Measurements from ENCODE around the gene TRIM41. TPM values are rescaled to one million over a fixed set of nuclear protein-coding genes. Genes with fewer than 3 reads are reported as not detected.

Gene TRIM41
- total and polyA plus RNA-seq, 9 of the 15 experiments (the other 6 are each of a cell fraction or from before 2014, with no cell fraction given) = 1.8 to 47.6 (median 20.9) TPM

DNA sequence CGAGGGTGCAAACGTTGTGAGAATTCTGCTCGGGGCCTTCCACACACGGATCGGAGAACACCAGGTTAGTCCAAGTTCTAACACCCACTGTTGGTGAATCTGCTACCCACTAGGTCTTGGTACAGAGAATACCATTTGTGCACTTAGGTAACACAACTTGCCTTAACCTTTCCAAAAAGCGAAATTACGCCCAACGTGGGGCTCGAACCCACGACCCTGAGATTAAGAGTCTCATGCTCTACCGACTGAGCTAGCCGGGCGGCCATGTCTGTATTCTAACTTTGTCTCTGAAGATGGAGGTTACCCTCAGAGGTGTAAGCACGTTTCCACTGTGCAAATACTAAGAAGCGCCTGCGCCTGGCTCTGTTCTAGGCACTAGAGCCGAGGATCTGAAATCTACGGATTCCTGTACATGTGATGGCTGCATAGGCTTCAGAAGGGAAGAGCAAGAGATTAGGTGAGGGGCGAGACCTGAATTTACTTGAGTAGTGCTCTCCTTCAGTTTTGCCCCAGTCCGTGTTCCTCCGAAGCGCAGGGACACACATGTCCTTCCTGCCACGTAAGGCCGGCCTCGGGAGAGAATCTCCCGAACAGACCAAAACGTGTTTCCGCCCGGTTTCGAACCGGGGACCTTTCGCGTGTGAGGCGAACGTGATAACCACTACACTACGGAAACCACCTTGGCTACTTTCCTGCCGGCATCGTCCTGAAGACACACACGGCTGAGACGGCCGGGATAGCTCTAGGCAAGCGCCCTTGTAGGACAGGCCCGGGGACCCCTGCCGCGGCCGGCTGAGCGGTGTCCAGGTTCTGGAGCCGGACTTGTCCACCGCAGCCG is 1.1 kb upstream of the TRIM41 start (continued):
- 0 out of 2 replicates have a peak, but pooled peaks have one; percentile 85 for TF ChIP-seq RBM14 (IDR thresholded peaks at IDR 0.05; ENCODE audit: borderline replicate concordance, insufficient read depth, low read depth, low read length)
- TF ChIP-seq TAF9B (IDR thresholded peaks at IDR 0.05; ENCODE audit: partially characterized antibody) = no peak
- TF ChIP-seq GATAD2A (IDR thresholded peaks at IDR 0.05) = 0 out of 2 replicates have a peak, but pooled peaks have one; percentile 3
- no peak for TF ChIP-seq ZFPM2 (CRISPR knock-in tag; IDR thresholded peaks at IDR 0.05)
- TF ChIP-seq RBM17 (IDR thresholded peaks at IDR 0.05; ENCODE audit: borderline replicate concordance, low read depth, low read length) = no peak
- TF ChIP-seq KLF6 (CRISPR knock-in tag; IDR thresholded peaks at IDR 0.05; ENCODE audit: borderline replicate concordance) = 0 out of 2 replicates have a peak, but pooled peaks have one; percentile 54
- TF ChIP-seq ZBTB7A (IDR thresholded peaks at IDR 0.05; ENCODE audit: borderline replicate concordance, control insufficient read depth, low read depth, low read length) = peak; percentile 61; the same call in 1 of the 2 replicates
- no peak for TF ChIP-seq BCL6 (CRISPR knock-in tag; IDR thresholded peaks at IDR 0.05)
- peak; percentile 88 for TF ChIP-seq BDP1 (IDR thresholded peaks at IDR 0.05; ENCODE audit: insufficient read depth, insufficient read length)
- TF ChIP-seq ZNF184 (CRISPR knock-in tag; IDR thresholded peaks at IDR 0.05) = no peak
- no peak; the same call in 1 of the 2 replicates for TF ChIP-seq ZNF239 (CRISPR knock-in tag; IDR thresholded peaks at IDR 0.05)
- 0 out of 2 replicates have a peak, but pooled peaks have one; percentile 11 for TF ChIP-seq MAFK (IDR thresholded peaks at IDR 0.05; ENCODE audit: low read length)
- TF ChIP-seq GTF2F1 (IDR thresholded peaks at IDR 0.05; ENCODE audit: low read depth, low read length) = 0 out of 2 replicates have a peak, but pooled peaks have one; percentile 53
- TF ChIP-seq SNRNP70 (optimal IDR thresholded peaks at IDR 0.05; ENCODE audit: low read depth, low read length) = no peak
- TF ChIP-seq PTBP1 (IDR thresholded peaks at IDR 0.05; ENCODE audit: low read depth, low read length) = 0 out of 2 replicates have a peak, but pooled peaks have one; percentile 59
- no peak; the same call in none of the 2 replicates for TF ChIP-seq ZNF766 (CRISPR knock-in tag; conservative IDR thresholded peaks at IDR 0.05)
- no peak for TF ChIP-seq SNIP1 (IDR thresholded peaks at IDR 0.05; ENCODE audit: low read depth)
- TF ChIP-seq, protein P1, sequence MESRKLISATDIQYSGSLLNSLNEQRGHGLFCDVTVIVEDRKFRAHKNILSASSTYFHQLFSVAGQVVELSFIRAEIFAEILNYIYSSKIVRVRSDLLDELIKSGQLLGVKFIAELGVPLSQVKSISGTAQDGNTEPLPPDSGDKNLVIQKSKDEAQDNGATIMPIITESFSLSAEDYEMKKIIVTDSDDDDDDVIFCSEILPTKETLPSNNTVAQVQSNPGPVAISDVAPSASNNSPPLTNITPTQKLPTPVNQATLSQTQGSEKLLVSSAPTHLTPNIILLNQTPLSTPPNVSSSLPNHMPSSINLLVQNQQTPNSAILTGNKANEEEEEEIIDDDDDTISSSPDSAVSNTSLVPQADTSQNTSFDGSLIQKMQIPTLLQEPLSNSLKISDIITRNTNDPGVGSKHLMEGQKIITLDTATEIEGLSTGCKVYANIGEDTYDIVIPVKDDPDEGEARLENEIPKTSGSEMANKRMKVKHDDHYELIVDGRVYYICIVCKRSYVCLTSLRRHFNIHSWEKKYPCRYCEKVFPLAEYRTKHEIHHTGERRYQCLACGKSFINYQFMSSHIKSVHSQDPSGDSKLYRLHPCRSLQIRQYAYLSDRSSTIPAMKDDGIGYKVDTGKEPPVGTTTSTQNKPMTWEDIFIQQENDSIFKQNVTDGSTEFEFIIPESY (CRISPR knock-in tag; IDR thresholded peaks at IDR 0.05) = peak; percentile 56
- TF ChIP-seq, protein P2, sequence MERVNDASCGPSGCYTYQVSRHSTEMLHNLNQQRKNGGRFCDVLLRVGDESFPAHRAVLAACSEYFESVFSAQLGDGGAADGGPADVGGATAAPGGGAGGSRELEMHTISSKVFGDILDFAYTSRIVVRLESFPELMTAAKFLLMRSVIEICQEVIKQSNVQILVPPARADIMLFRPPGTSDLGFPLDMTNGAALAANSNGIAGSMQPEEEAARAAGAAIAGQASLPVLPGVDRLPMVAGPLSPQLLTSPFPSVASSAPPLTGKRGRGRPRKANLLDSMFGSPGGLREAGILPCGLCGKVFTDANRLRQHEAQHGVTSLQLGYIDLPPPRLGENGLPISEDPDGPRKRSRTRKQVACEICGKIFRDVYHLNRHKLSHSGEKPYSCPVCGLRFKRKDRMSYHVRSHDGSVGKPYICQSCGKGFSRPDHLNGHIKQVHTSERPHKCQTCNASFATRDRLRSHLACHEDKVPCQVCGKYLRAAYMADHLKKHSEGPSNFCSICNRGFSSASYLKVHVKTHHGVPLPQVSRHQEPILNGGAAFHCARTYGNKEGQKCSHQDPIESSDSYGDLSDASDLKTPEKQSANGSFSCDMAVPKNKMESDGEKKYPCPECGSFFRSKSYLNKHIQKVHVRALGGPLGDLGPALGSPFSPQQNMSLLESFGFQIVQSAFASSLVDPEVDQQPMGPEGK (CRISPR knock-in tag; IDR thresholded peaks at IDR 0.05; ENCODE audit: borderline replicate concordance) = no peak
- TF ChIP-seq ZNF212 (CRISPR knock-in tag; IDR thresholded peaks at IDR 0.05) = 0 out of 2 replicates have a peak, but pooled peaks have one; percentile 46
- TF ChIP-seq HDAC6 (IDR thresholded peaks at IDR 0.05; ENCODE audit: low read depth, low read length) = peak; percentile 78; the same call in 1 of the 2 replicates
- TF ChIP-seq GTF2A2 (tag; IDR thresholded peaks at IDR 0.05) = no peak
- no peak for TF ChIP-seq ZNF3 (CRISPR knock-in tag; IDR thresholded peaks at IDR 0.05)
- peak; percentile 24 for TF ChIP-seq CHD4 (IDR thresholded peaks at IDR 0.05; ENCODE audit: insufficient read depth, insufficient replicate concordance, low read depth, low read length, poor library complexity, severe bottlenecking)
- TF ChIP-seq EGR1 (conservative IDR thresholded peaks at IDR 0.05) = no peak
- TF ChIP-seq TCFL5 (CRISPR knock-in tag; conservative IDR thresholded peaks at IDR 0.05) = no peak

Measured in K562 (cell line).